HT1080 (cell line): ENCODE measurements around the gene TRIM14. TPM values are rescaled to one million over a fixed set of nuclear protein-coding genes. Genes with fewer than 3 reads are reported as not detected.

Source experiments
- small RNA-seq: library from RNA; depleted of rRNA; stranded (forward); fragments of <200 nt; gene quantifications from one replicate; pipeline ENCODE3, GENCODE V24; 2014
- total RNA-seq: library from RNA; depleted of rRNA; stranded (reverse); fragments of >200 nt; shearing (Covaris generic); gene quantifications from 2 replicates; pipeline ENCODE4 v1.2.3, GENCODE V29; 2014; rRNA removed

The TRIM14 gene
- total RNA-seq, 1 experiment from 2014 or later = 31.0 TPM

Small RNA genes within 50 kb of the gene (small RNA-seq; reads per million reads assigned to genes)
- not detected for gene RF00017
- not detected for gene RNU6-918P

Other genes with a start within 250 kb of the TRIM14 start
- gene TRMO, start 196.7 kb downstream of the TRIM14 start, total RNA-seq = 18.0 and 20.1 TPM in 2 replicates
- not detected in 2 replicates for gene HEMGN, start 181.1 kb downstream of the TRIM14 start, total RNA-seq
- 16.8 and 53.1 TPM in 2 replicates for gene ANP32B, start 135.9 kb downstream of the TRIM14 start, total RNA-seq
- 92.2 and 93.3 TPM in 2 replicates for gene NANS, start 62.5 kb downstream of the TRIM14 start, total RNA-seq
- 9.2 and 12.5 TPM in 2 replicates for gene CORO2A, start 73.4 kb upstream of the TRIM14 start, total RNA-seq
- gene TBC1D2, start 136.4 kb upstream of the TRIM14 start, total RNA-seq = 36.6 and 36.9 TPM in 2 replicates